Measurements from ENCODE around the gene AFF3. TPM values are rescaled to one million over a fixed set of nuclear protein-coding genes. Genes with fewer than 3 reads are reported as not detected.

AFF3 gene
- total and polyA plus RNA-seq, 3 experiments from 2014 or later, result 0.48 to 1.3 (median 0.53) TPM

- no peaks in the 10 kb centered on the region for H3K27me3 ChIP-seq (ENCODE audit: insufficient read depth, low read length, poor library complexity, severe bottlenecking)
- DNase-seq, result no peak
- Mint-ChIP-seq H3K27me3 (peaks cover 2 to 7% of the 10 kb centered on the region in 2 donors), H3K4me3 (no peak overlapping the region), H3K27ac (no peak overlapping the region), H3K9me3 (no peaks in the 10 kb centered on the region), H3K36me3 (no peaks in the 10 kb centered on the region), H3K4me1 (no peaks in the 10 kb centered on the region)
- no peaks in the 10 kb centered on the region for H3K4me1 ChIP-seq (ENCODE audit: insufficient read depth, low read length)
- ChIA-PET POLR2A (no interaction called here), CTCF (no interaction called here)
- H3K27ac ChIP-seq (ENCODE audit: low read depth, low read length), result no peak overlapping the region
- no peaks in the 10 kb centered on the region for H3K36me3 ChIP-seq (ENCODE audit: insufficient read depth, low read length)
- no peak overlapping the region for H3K4me3 ChIP-seq (ENCODE audit: low read length)
- H3K9me3 ChIP-seq (ENCODE audit: low read length), result no peaks in the 10 kb centered on the region
Measured at GRCh38 chr2:99573634-99574251, 568.6 kb downstream of the AFF3 start.

GRCh38 chr2:99572373-99573164 is 569.8 kb downstream of the AFF3 start:
- H3K4me3 Mint-ChIP-seq, result no peak overlapping the region
- ChIA-PET CTCF (no interaction called here), POLR2A (no interaction called here)
- H3K4me1 Mint-ChIP-seq, result no peaks in the 10 kb centered on the region
- peaks cover 2 to 7% of the 10 kb centered on the region in 2 donors for H3K27me3 Mint-ChIP-seq
- no peaks in the 10 kb centered on the region for H3K4me1 ChIP-seq (ENCODE audit: insufficient read depth, low read length)
- no peak overlapping the region for H3K27ac Mint-ChIP-seq
- no peak overlapping the region for H3K27ac ChIP-seq (ENCODE audit: low read depth, low read length)
- H3K9me3 ChIP-seq (ENCODE audit: low read length), result no peaks in the 10 kb centered on the region
- no peak overlapping the region for H3K4me3 ChIP-seq (ENCODE audit: low read length)
- no peaks in the 10 kb centered on the region for H3K27me3 ChIP-seq (ENCODE audit: insufficient read depth, low read length, poor library complexity, severe bottlenecking)
- DNase-seq, result no peak
- no peaks in the 10 kb centered on the region for H3K36me3 Mint-ChIP-seq
- no peaks in the 10 kb centered on the region for H3K36me3 ChIP-seq (ENCODE audit: insufficient read depth, low read length)
- H3K9me3 Mint-ChIP-seq, result no peaks in the 10 kb centered on the region

- ChIA-PET POLR2A (no interaction called here), CTCF (no interaction called here)
- Mint-ChIP-seq H3K4me3 (no peak overlapping the region), H3K9me3 (no peaks in the 10 kb centered on the region), H3K4me1 (no peaks in the 10 kb centered on the region), H3K27ac (no peak overlapping the region), H3K27me3 (peaks cover 0 to 6% of the 10 kb centered on the region in 2 donors), H3K36me3 (no peaks in the 10 kb centered on the region)
- H3K4me1 ChIP-seq (ENCODE audit: insufficient read depth, low read length), result no peaks in the 10 kb centered on the region
- no peak overlapping the region for H3K4me3 ChIP-seq (ENCODE audit: low read length)
- no peaks in the 10 kb centered on the region for H3K27me3 ChIP-seq (ENCODE audit: insufficient read depth, low read length, poor library complexity, severe bottlenecking)
- H3K27ac ChIP-seq (ENCODE audit: low read depth, low read length), result no peak overlapping the region
- DNase-seq, result no peak
- H3K36me3 ChIP-seq (ENCODE audit: insufficient read depth, low read length), result no peaks in the 10 kb centered on the region
- H3K9me3 ChIP-seq (ENCODE audit: low read length), result no peaks in the 10 kb centered on the region
Measured at GRCh38 chr2:99571954-99572353, 570.4 kb downstream of the AFF3 start.

- no peaks in the 10 kb centered on the region for H3K36me3 ChIP-seq (ENCODE audit: insufficient read depth, low read length)
- Mint-ChIP-seq H3K4me3 (no peak overlapping the region), H3K9me3 (no peaks in the 10 kb centered on the region), H3K27ac (no peak overlapping the region), H3K27me3 (peaks cover 0 to 1% of the 10 kb centered on the region in 2 donors), H3K4me1 (no peaks in the 10 kb centered on the region), H3K36me3 (no peaks in the 10 kb centered on the region)
- POLR2A ChIA-PET, result no interaction called here
- no peak overlapping the region for H3K4me3 ChIP-seq (ENCODE audit: low read length)
- no peak overlapping the region for H3K27ac ChIP-seq (ENCODE audit: low read depth, low read length)
- DNase-seq, result no peak
- H3K27me3 ChIP-seq (ENCODE audit: insufficient read depth, low read length, poor library complexity, severe bottlenecking), result no peaks in the 10 kb centered on the region
- H3K4me1 ChIP-seq (ENCODE audit: insufficient read depth, low read length), result no peaks in the 10 kb centered on the region
- CTCF ChIA-PET, result interaction anchor here (1.2 kb wide), 1 partner anchor 12 kb away, joined by 3 read pairs; no protein-coding TSS in a partner anchor
- H3K9me3 ChIP-seq (ENCODE audit: low read length), result no peaks in the 10 kb centered on the region
Measured at GRCh38 chr2:99571533-99571932, 570.9 kb downstream of the AFF3 start.

GRCh38 chr2:99571021-99571420 is 571.4 kb downstream of the AFF3 start:
- H3K36me3 ChIP-seq (ENCODE audit: insufficient read depth, low read length), result no peaks in the 10 kb centered on the region
- POLR2A ChIA-PET, result no interaction called here

GRCh38 chr2:99569386-99569785 is 573.0 kb downstream of the AFF3 start:
- no peaks in the 10 kb centered on the region for H3K4me1 Mint-ChIP-seq

More at GRCh38 chr2:99571021-99571420, 571.4 kb downstream of the AFF3 start:
- Mint-ChIP-seq H3K36me3 (no peaks in the 10 kb centered on the region), H3K27me3 (no peaks in the 10 kb centered on the region), H3K4me3 (no peak overlapping the region), H3K4me1 (no peaks in the 10 kb centered on the region), H3K9me3 (no peaks in the 10 kb centered on the region), H3K27ac (no peak overlapping the region)
- DNase-seq, result no peak
- no peak overlapping the region for H3K4me3 ChIP-seq (ENCODE audit: low read length)
- CTCF ChIA-PET, result interaction anchor here (1.2 kb wide), 1 partner anchor 12 kb away, joined by 3 read pairs; no protein-coding TSS in a partner anchor
- H3K9me3 ChIP-seq (ENCODE audit: low read length), result no peaks in the 10 kb centered on the region
- no peaks in the 10 kb centered on the region for H3K27me3 ChIP-seq (ENCODE audit: insufficient read depth, low read length, poor library complexity, severe bottlenecking)
- H3K4me1 ChIP-seq (ENCODE audit: insufficient read depth, low read length), result no peaks in the 10 kb centered on the region
- H3K27ac ChIP-seq (ENCODE audit: low read depth, low read length), result no peak overlapping the region

GRCh38 chr2:99565227-99565626 is 577.2 kb downstream of the AFF3 start:
- POLR2A ChIA-PET, result no interaction called here

More at GRCh38 chr2:99569386-99569785, 573.0 kb downstream of the AFF3 start:
- Mint-ChIP-seq H3K27me3 (no peaks in the 10 kb centered on the region), H3K9me3 (no peaks in the 10 kb centered on the region), H3K36me3 (no peaks in the 10 kb centered on the region), H3K27ac (no peak overlapping the region), H3K4me3 (no peak overlapping the region)
- Histone ChIP-seq H3K4me1 (ENCODE audit: insufficient read depth, low read length) (no peaks in the 10 kb centered on the region), H3K27me3 (ENCODE audit: insufficient read depth, low read length, poor library complexity, severe bottlenecking) (no peaks in the 10 kb centered on the region), H3K27ac (ENCODE audit: low read depth, low read length) (no peak overlapping the region), H3K36me3 (ENCODE audit: insufficient read depth, low read length) (no peaks in the 10 kb centered on the region), H3K9me3 (ENCODE audit: low read length) (no peaks in the 10 kb centered on the region), H3K4me3 (ENCODE audit: low read length) (no peak overlapping the region)
- CTCF ChIA-PET, result no interaction called here
- POLR2A ChIA-PET, result no interaction called here
- no peak for DNase-seq

GRCh38 chr2:99562516-99562915 is 579.9 kb downstream of the AFF3 start:
- Histone ChIP-seq H3K27ac (ENCODE audit: low read depth, low read length) (no peak overlapping the region), H3K27me3 (ENCODE audit: insufficient read depth, low read length, poor library complexity, severe bottlenecking) (no peaks in the 10 kb centered on the region), H3K4me1 (ENCODE audit: insufficient read depth, low read length) (no peaks in the 10 kb centered on the region), H3K9me3 (ENCODE audit: low read length) (no peaks in the 10 kb centered on the region), H3K36me3 (ENCODE audit: insufficient read depth, low read length) (no peaks in the 10 kb centered on the region), H3K4me3 (ENCODE audit: low read length) (no peak overlapping the region)
- Mint-ChIP-seq H3K4me1 (peaks cover 4 to 12% (median 5%) of the 10 kb centered on the region in 3 donors), H3K4me3 (no peak overlapping the region), H3K9me3 (no peaks in the 10 kb centered on the region), H3K36me3 (no peaks in the 10 kb centered on the region), H3K27ac (no peak overlapping the region), H3K27me3 (peaks cover 3 to 6% of the 10 kb centered on the region in 2 donors)
- CTCF ChIA-PET, result no interaction called here
- DNase-seq, result no peak
- POLR2A ChIA-PET, result no interaction called here

More at GRCh38 chr2:99565227-99565626, 577.2 kb downstream of the AFF3 start:
- CTCF ChIA-PET, result no interaction called here
- Histone ChIP-seq H3K27ac (ENCODE audit: low read depth, low read length) (no peak overlapping the region), H3K27me3 (ENCODE audit: insufficient read depth, low read length, poor library complexity, severe bottlenecking) (no peaks in the 10 kb centered on the region), H3K4me3 (ENCODE audit: low read length) (no peak overlapping the region), H3K36me3 (ENCODE audit: insufficient read depth, low read length) (no peaks in the 10 kb centered on the region), H3K9me3 (ENCODE audit: low read length) (no peaks in the 10 kb centered on the region), H3K4me1 (ENCODE audit: insufficient read depth, low read length) (no peaks in the 10 kb centered on the region)
- Mint-ChIP-seq H3K27me3 (peaks cover 0 to 3% of the 10 kb centered on the region in 2 donors), H3K27ac (no peak overlapping the region), H3K4me1 (no peaks in the 10 kb centered on the region), H3K4me3 (no peak overlapping the region), H3K36me3 (no peaks in the 10 kb centered on the region), H3K9me3 (no peaks in the 10 kb centered on the region)
- no peak for DNase-seq

Data from CD8-positive, alpha-beta memory T cell (primary cell).